Measurements from ENCODE around the gene ALDOA.
A peak's percentile ranks its signal among the peaks of the same experiment; 100 is the strongest.
"Not testable (repeated sequence)": the region's sequence is repeated elsewhere in the genome, so short reads cannot be mapped to it uniquely, and the experiment has no call there.

The ALDOA gene

GRCh38 chr16:30065102-30065942 is at the start of gene ALDOA:
ALDOA (plus strand) TSS chr16:30065760; CDS start chr16:30066898, 1,138 bp downstream.
- peak; percentile 99 for DNase-seq

GRCh38 chr16:30016555-30017276 is 48.8 kb upstream of the ALDOA start:
- no peak for DNase-seq

- no peak for DNase-seq
These were observed 48.3 kb upstream of the ALDOA start for GRCh38 chr16:30017277-30017656.

GRCh38 chr16:30017937-30018336 is 47.6 kb upstream of the ALDOA start:
- not testable (repeated sequence) for DNase-seq

DNA sequence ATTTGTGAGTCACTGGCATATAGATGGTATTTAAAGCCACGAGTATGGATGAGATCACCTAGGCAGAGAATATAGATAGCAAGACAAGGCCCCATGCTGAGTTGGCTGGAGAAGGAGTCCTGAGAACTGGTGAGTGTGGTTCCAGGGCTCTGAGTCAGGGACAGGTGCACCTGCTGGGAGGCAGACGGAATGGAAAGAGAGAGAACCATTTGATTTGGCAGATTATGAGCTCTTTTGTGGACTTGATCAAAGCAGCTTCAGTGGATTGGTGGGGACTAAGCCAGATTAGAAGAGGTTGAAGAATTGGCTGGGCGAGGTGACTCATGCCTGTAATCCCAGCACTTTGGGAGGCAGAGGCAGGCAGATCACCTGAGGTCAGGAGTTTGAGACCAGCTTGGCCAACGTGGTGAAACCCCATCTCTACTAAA is 46.8 kb upstream of the ALDOA start:
- DNase-seq, result peak; percentile 73

DNA sequence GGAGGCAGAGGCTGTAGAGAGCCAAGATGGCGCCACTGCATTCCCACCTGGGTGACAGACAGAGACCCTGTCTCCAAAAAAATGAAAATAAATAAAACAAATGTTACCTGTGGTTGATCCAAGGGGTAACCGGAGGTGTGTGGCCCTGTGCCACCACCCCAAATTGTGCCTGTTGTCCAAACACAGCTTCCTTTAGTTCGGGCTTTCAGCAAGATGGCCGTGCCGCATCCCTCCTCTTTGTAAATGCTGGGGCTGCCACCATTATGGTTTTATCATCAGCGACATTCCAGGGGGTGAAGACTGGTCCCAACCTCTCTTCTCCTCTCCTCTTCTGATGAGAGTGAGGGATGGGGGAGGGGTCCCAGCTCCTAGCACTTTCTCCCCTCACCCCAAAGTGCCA is 42.7 kb upstream of the ALDOA start, which contains the start of gene C16orf92:
Gene C16orf92 (plus strand): TSS at position 312 of the 400 bp plus-strand sequence. CDS start 143 bp downstream, outside the sequence.
- DNase-seq, result no peak

DNA sequence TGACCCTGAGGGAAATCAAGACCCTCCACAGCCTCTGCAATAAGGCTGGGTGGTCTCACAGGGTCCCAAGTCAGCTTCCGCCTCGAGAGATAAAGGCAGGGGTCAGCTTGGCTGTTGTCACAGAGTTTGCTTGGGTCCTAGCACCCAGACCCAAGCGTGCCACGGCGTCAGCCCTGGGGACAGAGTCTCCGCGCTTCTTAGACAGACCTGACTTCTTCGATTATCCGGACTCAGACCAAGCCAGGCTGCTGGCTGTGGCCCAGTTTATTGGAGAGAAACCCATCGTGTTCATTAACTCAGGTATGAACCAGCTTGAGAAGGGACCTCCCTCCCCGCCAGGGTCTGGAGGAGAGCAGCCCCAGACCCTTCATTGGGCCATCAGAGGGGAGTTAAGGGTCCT is 42.0 kb upstream of the ALDOA start:
- DNase-seq, result no peak

- no peak for DNase-seq
These were observed 41.1 kb upstream of the ALDOA start for GRCh38 chr16:30024451-30024850.

GRCh38 chr16:30025156-30025555 is 40.4 kb upstream of the ALDOA start:
- DNase-seq, result no peak

GRCh38 chr16:30025574-30025973 is 40.0 kb upstream of the ALDOA start:
- no peak for DNase-seq

GRCh38 chr16:30026449-30026848 is 39.1 kb upstream of the ALDOA start:
- no peak for DNase-seq

- DNase-seq, result no peak
These were observed 37.7 kb upstream of the ALDOA start for GRCh38 chr16:30027588-30028437.

DNA sequence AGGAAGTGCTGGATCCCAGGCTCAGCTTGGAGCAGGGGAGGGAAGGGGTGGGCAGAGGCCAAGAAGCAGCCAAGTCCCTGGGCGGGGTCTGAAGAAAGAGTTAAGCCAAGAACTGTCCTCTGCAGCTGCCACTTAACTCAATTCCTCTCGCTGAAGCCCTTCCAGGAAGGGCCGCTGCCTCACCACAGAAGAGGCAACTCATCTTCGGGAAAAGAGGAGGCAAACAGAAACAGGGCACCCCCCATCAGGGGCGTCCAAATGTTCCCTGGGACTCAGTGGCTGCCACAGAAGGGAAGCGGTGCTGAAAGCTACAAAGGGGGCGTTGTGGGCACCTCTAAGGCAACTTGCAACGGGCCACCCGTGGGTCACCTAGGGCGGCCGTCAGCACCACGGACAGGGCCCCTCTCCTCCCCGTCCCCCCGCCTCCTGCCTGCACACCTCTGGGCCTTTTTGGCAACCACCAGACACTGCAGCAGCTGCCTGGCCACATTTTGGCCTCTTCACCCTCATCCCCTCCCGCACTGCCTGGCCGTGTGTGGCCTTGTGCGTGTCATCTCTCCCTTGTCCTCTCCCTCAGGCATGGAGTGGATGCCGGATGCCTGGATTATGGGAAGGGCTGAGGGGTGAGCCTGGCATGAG is 37.0 kb upstream of the ALDOA start:
- DNase-seq, result no peak

DNA sequence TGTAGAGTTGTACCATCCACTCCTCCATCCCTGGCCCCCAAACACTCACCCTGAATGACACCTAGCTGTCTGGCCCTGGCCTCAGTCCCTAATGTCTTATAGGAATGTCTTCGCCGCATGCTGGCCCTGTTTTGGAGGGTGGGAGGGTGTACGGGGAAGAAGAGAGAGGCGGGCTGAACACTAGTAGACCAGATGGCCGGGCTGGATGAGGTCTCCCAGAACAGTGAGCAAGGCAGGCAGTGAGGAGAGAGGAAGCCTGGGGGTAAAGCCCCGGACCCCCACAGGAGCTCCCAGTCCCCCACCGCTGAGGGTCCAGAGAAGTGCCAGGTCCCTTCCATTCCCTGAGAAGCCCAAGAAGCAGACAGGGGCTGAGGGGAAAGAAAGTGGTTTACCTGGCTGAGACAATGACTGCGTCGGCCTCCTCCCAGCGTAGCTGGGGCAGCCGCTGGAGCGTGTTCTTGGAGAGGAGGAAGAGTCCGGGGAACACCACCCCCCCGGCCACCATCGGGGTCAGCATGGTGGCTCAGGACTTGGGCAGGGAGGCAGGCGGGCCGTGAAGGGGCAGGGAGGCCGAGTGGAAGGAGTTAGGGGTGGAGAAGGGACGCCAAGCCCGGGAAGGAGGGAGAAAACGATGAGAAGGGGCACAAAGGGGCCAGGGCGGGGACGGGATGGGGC is 35.4 kb upstream of the ALDOA start:
- DNase-seq, result no peak

DNA sequence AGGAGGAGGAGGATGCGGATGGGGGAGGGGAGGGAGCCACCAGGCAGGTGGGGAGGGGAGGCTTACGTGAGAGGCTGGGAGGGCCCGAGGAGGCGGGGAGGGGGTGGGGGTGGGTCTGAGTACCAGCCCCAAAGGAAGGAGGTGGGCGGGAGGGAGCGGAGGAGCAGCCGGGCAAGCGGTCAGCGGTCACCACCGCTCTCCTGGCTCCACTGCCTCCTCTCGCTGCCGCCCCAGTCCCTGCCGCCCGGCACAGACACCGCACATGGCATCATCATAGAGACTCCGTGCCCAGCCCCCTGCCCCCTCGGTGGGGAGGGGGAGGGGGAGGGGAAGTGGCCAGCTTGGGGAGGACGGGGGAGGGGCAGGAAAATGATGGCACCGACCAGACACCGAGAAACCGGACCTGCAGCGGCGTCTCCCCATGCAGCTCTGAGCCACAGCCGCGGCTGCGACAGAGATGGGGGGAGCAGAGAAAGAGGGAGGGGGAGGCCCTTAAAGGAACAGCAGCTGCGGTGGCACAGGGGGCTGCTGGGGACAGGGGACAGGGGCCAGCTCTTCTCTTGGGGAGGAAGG is 34.6 kb upstream of the ALDOA start, which contains the start of gene TLCD3B:
Gene TLCD3B (minus strand): TSS at position 431 of the 573 bp plus-strand sequence. CDS start 744 bp downstream, outside the sequence.
- DNase-seq, result peak; percentile 73

GRCh38 chr16:30031477-30031918 is 34.1 kb upstream of the ALDOA start:
- DNase-seq, result peak; percentile 30

DNA sequence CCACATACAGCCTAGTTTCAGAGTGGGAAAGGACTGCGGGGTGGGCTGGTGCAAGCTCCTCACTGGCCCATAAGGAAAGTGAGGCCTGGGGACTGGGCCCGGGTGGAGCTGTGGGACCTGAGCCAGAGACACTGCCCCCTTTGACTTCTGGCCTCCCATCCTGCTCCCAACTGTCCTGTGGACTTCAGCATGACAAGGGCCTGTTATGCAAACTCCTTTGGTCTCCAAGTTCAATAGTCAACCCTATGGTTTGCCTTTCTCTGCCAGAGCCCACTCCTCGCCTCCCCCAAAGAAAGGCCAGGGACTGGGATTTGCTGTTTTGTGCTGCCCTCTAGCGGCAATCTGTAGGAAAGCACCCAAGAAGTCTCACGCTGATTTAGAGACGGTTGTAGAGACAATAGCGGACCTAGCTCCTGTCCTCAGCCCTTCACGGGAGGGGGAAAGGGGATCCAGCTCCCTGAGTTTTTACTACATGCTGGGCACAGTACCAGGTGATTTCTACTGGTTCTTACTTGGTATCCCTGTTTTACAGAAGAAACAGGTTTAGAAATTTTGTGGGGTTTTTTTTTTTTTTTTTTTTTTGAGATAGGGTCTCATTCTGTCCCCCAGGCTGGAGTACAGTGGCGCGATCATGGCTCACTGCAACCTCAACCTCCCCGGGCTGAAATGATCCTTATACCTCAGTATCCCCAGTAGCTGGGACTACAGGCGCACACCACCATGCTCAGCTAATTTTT is 33.3 kb upstream of the ALDOA start:
- peak; percentile 85 for DNase-seq

GRCh38 chr16:30033270-30033669 is 32.3 kb upstream of the ALDOA start:
- no peak for DNase-seq

GRCh38 chr16:30040221-30040620 is 25.3 kb upstream of the ALDOA start:
- DNase-seq, result no peak

- not testable (repeated sequence) for DNase-seq
These were observed 24.9 kb upstream of the ALDOA start for GRCh38 chr16:30040690-30041089.

DNA sequence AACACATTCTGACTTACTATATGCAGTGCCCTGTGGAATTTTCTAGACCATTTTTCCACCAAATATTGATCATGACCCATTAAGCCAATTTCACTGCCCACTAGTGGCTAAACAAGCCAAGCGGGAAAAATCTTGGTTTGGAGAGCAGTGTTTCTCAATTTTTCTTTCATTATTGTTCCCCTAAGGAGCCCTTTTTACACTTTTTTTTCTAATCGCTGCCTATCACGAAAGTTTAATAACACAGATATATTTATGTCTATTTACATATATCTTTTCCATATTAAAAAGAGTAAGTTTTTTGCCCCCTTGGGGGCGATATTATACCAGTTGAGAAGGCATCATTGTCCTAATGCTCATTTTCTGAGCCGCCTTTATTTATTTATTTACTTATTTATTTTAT is 23.7 kb upstream of the ALDOA start:
- no peak for DNase-seq

All from NCI-H146 (cell line).